Activated CD8-positive, alpha-beta memory T cell treated with anti-CD3 and anti-CD28 coated beads for 1 hour (primary cell): ENCODE data around the gene MGST3.
"Not testable (repeated sequence)": the region's sequence is repeated elsewhere in the genome, so short reads cannot be mapped to it uniquely, and the experiment has no call there.

Experiments
- DNase-seq, 2 donors: peaks; one replicate each; pipeline ENCODE4 v3.0.0-alpha.2; 2020; ENCODE audit warnings: low read depth in 1 of 2; ENCODE audit errors: extremely low read depth in 1 of 2

The MGST3 gene

GRCh38 chr1:165628147-165628822, 2.7 kb upstream of the MGST3 start:
- DNase-seq: no peak

GRCh38 chr1:165629151-165629550, 1.9 kb upstream of the MGST3 start:
- DNase-seq: no peak

- no peak for DNase-seq
Measured at GRCh38 chr1:165629848-165630628, 996 bp upstream of the MGST3 start.

GRCh38 chr1:165631342-165632151, 513 bp downstream of the MGST3 start:
- DNase-seq: peak in 1 of 2 donors; percentile 6

- no peak for DNase-seq
Measured at GRCh38 chr1:165632152-165632469, 1.1 kb downstream of the MGST3 start.

GRCh38 chr1:165632491-165632890, 1.5 kb downstream of the MGST3 start:
- no peak for DNase-seq

- DNase-seq: no peak
Measured at GRCh38 chr1:165633614-165634013, 2.6 kb downstream of the MGST3 start.

GRCh38 chr1:165634154-165634921, 3.3 kb downstream of the MGST3 start:
- no peak for DNase-seq

- DNase-seq: no peak
Measured at GRCh38 chr1:165635329-165635728, 4.3 kb downstream of the MGST3 start.

- no peak for DNase-seq
Measured at GRCh38 chr1:165635823-165636222, 4.8 kb downstream of the MGST3 start.

- DNase-seq: no peak
Measured at GRCh38 chr1:165637427-165637826, 6.4 kb downstream of the MGST3 start.

- DNase-seq: not testable (repeated sequence)
Measured at GRCh38 chr1:165638211-165638610, 7.2 kb downstream of the MGST3 start.

- no peak for DNase-seq
Measured at GRCh38 chr1:165639821-165640623, 9.0 kb downstream of the MGST3 start.

- no peak for DNase-seq
Measured at GRCh38 chr1:165641231-165641987, 10.4 kb downstream of the MGST3 start.

GRCh38 chr1:165644064-165644735, 13.2 kb downstream of the MGST3 start:
- no peak for DNase-seq

- DNase-seq: peak in 1 of 2 donors; percentile 1
Measured at GRCh38 chr1:165645654-165646366, 14.8 kb downstream of the MGST3 start.

GRCh38 chr1:165647517-165647916, 16.5 kb downstream of the MGST3 start:
- no peak for DNase-seq

GRCh38 chr1:165647970-165648369, 16.9 kb downstream of the MGST3 start:
- no peak for DNase-seq
